ENCODE measurements around the gene PAPSS2.

PAPSS2 gene

GRCh38 chr10:87671139-87671815, 11.6 kb downstream of the PAPSS2 start:
- no peak for DNase-seq (ENCODE audit: low spot score)

GRCh38 chr10:87672551-87672950, 12.9 kb downstream of the PAPSS2 start:
- DNase-seq (ENCODE audit: low spot score): no peak

- DNase-seq (ENCODE audit: low spot score): no peak
These were observed 15.3 kb downstream of the PAPSS2 start for GRCh38 chr10:87674943-87675342.

GRCh38 chr10:87675396-87676376, 16.0 kb downstream of the PAPSS2 start:
- DNase-seq (ENCODE audit: low spot score): peak; percentile 96

GRCh38 chr10:87677595-87677994, 17.9 kb downstream of the PAPSS2 start:
- DNase-seq (ENCODE audit: low spot score): no peak

GRCh38 chr10:87678302-87678701, 18.6 kb downstream of the PAPSS2 start:
- no peak for DNase-seq (ENCODE audit: low spot score)

- DNase-seq (ENCODE audit: low spot score): no peak
These were observed 23.7 kb downstream of the PAPSS2 start for GRCh38 chr10:87683356-87683755.

- no peak for DNase-seq (ENCODE audit: low spot score)
These were observed 24.4 kb downstream of the PAPSS2 start for GRCh38 chr10:87684001-87684638.

- no peak for DNase-seq (ENCODE audit: low spot score)
These were observed 26.3 kb downstream of the PAPSS2 start for GRCh38 chr10:87685832-87686574.

- DNase-seq (ENCODE audit: low spot score): peak; percentile 85
These were observed 31.9 kb downstream of the PAPSS2 start for GRCh38 chr10:87691506-87692070.

GRCh38 chr10:87692956-87693484, 33.3 kb downstream of the PAPSS2 start:
- DNase-seq (ENCODE audit: low spot score): no peak

- DNase-seq (ENCODE audit: low spot score): peak; percentile 53
These were observed 34.5 kb downstream of the PAPSS2 start for GRCh38 chr10:87694011-87694794.

- DNase-seq (ENCODE audit: low spot score): no peak
These were observed 35.4 kb downstream of the PAPSS2 start for GRCh38 chr10:87695074-87695473.

- DNase-seq (ENCODE audit: low spot score): no peak
These were observed 37.5 kb downstream of the PAPSS2 start for GRCh38 chr10:87696922-87697745.

GRCh38 chr10:87700031-87700796, 40.5 kb downstream of the PAPSS2 start:
- no peak for DNase-seq (ENCODE audit: low spot score)

- no peak for DNase-seq (ENCODE audit: low spot score)
These were observed 42.7 kb downstream of the PAPSS2 start for GRCh38 chr10:87702260-87702972.

GRCh38 chr10:87702973-87703294, 43.3 kb downstream of the PAPSS2 start:
- DNase-seq (ENCODE audit: low spot score): no peak

GRCh38 chr10:87703771-87704170, 44.1 kb downstream of the PAPSS2 start:
- no peak for DNase-seq (ENCODE audit: low spot score)

All from kidney tubule cell (primary cell).